GM12875 (cell line): ENCODE measurements around the gene MOCOS.
"Not testable (repeated sequence)": the region's sequence is repeated elsewhere in the genome, so short reads cannot be mapped to it uniquely, and the experiment has no call there.

ENCODE experiments used
- H3K4me3 ChIP-seq: one replicate; pipeline ENCODE4 v1.5.1; 2011; ENCODE audit warnings: low read depth, low read length, control low read depth
- TF ChIP-seq, protein P1 (sequence below): IDR thresholded peaks from 2 replicates; pipeline ENCODE4 v1.5.1; 2011; ENCODE audit warnings: low read depth, mild to moderate bottlenecking, control low read depth, inconsistent platforms, low read length, moderate library complexity, borderline replicate concordance; ENCODE audit not compliant: insufficient read depth

Gene MOCOS

DNA sequence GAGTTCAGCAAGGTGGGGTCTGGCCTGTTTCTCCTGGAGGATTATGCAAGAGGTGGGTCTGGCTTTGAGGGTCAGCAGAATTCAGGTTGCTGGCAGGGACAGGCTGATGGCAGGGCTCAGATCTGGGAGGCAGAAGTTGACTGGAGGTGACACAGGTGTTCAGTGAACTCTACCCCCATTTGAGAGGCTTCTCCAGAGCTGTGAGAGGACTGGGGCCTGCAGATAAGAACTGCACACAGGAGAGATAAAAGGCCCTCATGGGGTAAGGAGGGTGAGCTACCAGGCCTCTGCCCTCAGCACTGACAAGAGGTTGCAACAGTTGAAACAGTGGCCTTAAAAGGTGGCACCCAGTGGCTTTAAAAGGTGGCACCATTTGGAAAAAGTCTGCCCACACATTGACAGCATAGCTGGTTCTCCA lies 13.1 kb downstream of the MOCOS start:
- no peak overlapping the region for H3K4me3 ChIP-seq
- TF ChIP-seq, protein P1, sequence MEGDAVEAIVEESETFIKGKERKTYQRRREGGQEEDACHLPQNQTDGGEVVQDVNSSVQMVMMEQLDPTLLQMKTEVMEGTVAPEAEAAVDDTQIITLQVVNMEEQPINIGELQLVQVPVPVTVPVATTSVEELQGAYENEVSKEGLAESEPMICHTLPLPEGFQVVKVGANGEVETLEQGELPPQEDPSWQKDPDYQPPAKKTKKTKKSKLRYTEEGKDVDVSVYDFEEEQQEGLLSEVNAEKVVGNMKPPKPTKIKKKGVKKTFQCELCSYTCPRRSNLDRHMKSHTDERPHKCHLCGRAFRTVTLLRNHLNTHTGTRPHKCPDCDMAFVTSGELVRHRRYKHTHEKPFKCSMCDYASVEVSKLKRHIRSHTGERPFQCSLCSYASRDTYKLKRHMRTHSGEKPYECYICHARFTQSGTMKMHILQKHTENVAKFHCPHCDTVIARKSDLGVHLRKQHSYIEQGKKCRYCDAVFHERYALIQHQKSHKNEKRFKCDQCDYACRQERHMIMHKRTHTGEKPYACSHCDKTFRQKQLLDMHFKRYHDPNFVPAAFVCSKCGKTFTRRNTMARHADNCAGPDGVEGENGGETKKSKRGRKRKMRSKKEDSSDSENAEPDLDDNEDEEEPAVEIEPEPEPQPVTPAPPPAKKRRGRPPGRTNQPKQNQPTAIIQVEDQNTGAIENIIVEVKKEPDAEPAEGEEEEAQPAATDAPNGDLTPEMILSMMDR = no peak

DNA sequence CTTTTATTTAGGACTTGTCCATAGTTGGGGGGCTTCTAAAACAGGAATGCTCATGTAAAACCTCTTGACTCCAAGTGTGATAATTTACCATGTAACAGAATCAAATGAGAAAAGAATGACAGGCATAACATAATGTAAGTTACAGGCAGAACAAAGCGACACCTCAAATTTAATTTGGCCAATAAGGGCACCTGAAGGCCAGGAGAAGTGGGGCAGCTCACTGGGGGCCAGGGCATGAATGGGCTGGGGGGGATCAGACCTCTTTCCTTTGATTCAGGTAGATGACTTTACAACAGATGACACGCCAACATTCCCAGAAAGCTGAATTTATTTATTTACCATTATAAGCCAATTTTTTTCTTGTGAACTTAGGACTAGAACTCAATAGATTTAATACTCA lies 14.5 kb downstream of the MOCOS start:
- H3K4me3 ChIP-seq = no peak overlapping the region
- TF ChIP-seq, protein P1 = no peak

- TF ChIP-seq, protein P1 = no peak
- no peak overlapping the region for H3K4me3 ChIP-seq
Measured at GRCh38 chr18:36203360-36203895, 16.1 kb downstream of the MOCOS start.

GRCh38 chr18:36205166-36205565 lies 17.9 kb downstream of the MOCOS start:
- H3K4me3 ChIP-seq = no peak overlapping the region
- TF ChIP-seq, protein P1 = no peak

- TF ChIP-seq, protein P1 = no peak
- no peak overlapping the region for H3K4me3 ChIP-seq
Measured at GRCh38 chr18:36207303-36207702, 20.0 kb downstream of the MOCOS start.

- H3K4me3 ChIP-seq = not testable (repeated sequence)
Measured at GRCh38 chr18:36207969-36208368, 20.7 kb downstream of the MOCOS start.

DNA sequence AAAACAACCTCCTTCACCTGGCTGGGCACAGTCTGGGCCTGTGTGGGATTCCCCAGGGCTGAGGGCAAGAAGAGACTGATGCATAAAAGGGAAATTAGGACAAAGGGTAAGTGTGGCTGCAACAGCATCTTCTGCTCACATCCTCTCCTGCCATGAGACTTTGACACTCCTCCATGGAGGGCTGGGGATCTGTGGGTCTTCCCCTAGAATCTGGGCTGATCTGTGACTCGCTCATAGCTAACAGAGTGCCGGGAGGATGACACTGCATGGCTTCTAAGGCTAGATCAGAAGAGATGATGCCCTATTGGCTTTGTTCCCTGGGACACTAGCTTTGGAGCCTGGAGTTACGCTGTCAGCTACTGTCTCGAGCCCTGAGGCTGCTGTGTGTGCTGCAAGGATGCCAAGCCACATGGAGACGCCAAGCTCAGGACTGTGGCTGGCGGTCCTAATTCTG lies 24.3 kb downstream of the MOCOS start:
- TF ChIP-seq, protein P1 = no peak
- H3K4me3 ChIP-seq = no peak overlapping the region
